GM21529 (cell line): ENCODE data around the gene TRERF1.
"Not testable (repeated sequence)": the region's sequence is repeated elsewhere in the genome, so short reads cannot be mapped to it uniquely, and the experiment has no call there.

ENCODE experiments used
- ATAC-seq: cut with Tn5 transposase; IDR thresholded peaks from one replicate; pipeline ENCODE4 v1.9.1; 2021; ENCODE audit not compliant: unreplicated experiment

Gene TRERF1

DNA sequence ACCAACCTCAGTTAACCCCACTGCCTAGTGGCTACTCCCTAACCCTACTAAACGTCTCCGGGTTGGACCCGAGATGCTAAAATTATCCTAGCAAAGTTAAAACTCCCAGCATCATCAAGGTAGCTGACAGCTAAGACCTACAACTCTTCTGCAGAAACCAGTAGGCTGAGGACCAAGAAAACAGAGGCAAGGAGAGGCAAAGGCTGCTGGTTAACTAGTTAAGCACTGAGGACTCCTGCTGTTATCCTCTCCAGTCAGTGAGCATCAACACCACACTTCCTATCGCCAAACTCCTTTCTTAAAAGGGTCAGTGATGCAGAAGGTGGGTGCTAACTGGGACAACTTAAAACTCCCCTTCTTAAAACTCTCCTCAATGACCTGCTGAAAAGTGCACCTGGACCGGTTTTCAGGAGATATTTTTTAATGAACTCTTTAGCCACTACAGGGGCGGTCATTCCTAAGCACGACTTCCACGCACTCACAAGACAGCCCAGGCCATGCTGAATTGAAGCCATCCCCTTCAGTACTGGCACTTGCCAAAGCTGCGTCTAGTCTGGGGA lies 1.7 kb downstream of the TRERF1 start:
- no peak for ATAC-seq

DNA sequence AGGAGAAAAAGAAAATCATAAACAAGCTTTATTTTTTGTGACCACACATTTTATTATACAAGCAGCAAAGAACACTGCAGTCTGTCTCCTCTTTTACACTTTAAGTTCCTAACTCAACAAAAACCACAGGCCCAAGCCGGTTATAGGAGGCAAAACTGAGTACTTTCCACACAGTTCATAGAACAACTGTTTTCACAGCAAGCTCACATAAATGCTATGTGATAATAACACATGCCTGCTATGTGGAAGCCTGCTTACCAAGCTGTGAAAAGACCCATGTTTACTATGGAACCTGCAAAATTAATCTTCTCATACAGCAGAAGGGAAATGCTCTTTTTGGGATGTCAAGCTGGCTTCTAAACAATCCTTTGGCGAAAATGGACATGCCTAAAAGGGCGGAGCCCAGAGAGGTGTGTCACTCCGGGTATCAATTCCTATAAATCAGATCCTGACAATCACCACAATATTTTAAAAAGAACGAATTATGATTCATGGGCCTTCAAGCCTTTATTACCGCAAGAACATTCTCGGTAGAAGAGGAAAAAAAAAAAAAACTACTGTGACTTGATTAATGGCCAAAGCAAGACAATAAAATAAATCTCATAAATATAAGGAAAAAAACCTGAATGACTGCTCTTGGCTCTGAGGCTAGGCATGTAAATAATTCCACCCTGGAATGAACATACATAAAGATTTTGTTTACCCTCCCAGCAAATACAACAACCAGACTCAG lies 2.6 kb downstream of the TRERF1 start:
- no peak for ATAC-seq

DNA sequence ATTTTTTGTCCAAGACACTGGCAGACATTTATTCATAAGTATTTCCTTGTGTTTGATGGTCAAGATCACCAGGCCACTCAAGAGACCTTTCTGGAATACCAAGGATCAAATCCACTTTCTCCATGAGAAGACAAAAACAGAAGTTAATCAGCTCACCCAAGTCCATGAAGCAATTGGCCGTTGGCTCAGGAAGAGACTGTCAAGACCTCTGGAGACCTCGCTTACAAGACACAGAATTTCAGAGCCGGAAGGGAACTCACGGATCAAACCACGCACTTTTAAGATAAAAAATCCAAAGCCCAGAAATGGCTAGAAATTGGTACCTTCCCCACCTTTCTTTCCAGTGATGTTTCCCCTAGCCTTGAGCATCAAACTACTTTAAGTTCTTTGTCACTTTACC lies 3.3 kb downstream of the TRERF1 start:
- ATAC-seq: no peak

DNA sequence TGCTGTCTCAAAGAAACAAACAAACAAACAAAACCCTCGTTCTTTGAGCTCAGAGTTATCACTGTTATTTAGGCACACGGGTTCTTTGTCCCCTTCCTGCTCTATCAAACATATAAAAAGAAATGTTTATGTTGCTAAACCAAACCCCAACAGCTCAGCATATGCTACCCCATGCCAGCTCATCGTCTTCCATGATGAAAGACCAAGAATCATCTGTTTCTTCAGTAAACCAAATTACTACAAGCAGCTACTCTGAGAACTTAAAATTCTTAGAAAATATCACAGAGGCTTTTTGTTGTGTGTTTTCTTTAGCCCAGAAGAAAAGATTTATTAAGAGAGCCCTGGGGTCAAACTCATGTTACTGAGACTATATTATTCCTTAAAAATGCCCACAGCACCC lies 4.7 kb downstream of the TRERF1 start:
- ATAC-seq: no peak

DNA sequence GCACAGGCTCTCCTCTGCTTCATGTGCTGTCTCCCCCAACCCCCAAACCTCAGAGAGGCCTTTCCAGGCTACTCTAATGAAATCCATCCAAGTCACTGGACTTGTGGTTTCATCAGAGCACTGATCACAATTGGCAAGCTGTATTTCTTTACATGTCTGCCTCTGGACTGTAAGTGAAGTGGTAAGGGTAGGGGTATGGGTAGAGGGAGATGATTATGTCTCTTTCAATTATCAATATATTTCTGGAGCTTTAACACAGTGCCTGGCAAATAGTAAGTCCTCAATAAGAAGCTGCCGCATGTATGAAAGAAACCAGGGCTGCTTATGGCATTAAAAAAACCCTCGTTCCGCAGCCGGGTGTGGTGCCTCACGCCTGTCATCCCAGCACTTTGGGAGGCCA lies 5.4 kb downstream of the TRERF1 start:
- no peak for ATAC-seq

DNA sequence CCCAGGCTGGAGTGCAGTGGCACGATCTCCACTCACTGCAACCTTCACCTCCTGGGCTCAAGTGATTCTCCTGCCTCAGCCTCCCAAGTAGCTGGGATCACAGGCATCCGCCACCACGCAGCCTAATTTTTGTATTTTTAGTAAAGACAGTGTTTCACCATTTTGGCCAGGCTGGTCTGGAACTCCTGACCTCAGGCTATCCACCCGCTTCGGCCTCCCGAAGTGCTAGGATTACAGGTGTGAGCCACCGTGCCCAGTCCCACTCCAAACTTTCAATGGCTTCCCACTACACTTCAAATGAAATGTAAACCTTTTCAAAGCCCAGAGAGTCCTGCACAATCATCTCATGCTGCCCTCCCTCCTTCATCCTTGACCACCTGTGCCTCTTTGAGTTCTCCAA lies 5.8 kb downstream of the TRERF1 start:
- not testable (repeated sequence) for ATAC-seq

DNA sequence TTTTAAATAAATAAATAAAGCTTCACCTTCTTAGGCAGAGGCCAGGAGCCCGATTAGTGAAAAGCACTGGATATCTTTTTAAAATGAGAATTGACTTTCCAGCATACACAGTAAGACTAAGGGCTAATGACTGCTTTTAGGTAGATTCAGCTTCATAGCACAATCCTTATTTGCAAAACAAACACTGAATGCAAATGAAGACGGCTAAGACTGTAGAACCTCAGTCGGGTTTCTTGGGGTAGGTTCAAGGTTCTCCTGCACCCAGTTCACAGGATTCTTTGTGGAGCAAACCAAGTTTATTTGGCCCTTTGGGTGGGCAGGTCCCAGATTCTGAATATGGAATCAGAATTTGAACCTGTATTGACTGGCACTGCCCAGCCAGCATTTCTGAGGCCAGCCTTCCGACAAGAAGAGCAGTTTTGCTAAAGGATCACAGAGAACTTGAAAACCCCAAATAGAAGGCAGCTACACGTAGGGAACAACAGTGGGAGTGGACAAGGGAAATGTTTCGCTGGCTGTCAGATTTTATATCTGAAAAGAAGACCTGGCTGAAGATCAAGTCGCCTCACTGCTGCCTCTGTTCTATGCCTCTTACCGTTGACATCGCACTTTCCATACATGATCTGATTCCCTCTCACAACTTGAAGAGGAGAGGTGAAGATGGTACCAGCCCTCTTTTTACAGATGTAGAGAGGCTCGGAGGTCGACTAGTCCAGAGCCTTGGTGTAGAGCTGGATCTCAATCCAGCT lies 8.2 kb downstream of the TRERF1 start:
- no peak for ATAC-seq

DNA sequence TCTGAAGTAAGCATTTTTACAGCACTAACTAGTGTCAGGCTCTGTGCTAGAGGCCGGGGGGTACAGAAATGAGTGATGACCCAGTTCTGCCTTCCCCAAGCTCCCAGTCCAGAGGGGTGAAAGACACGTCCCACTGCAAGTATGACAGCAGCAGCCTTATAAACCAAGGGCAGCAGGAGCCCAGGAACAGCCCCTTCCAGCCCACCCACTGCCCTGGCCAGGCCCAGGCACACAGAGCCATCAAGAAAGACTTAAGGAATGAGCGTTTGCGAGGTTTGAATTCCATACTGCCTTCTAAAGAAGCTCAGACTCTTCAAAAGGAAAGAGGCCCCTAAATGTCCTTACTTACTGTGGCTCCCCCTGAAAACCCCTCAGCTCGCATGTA lies 10.0 kb downstream of the TRERF1 start:
- ATAC-seq: no peak

DNA sequence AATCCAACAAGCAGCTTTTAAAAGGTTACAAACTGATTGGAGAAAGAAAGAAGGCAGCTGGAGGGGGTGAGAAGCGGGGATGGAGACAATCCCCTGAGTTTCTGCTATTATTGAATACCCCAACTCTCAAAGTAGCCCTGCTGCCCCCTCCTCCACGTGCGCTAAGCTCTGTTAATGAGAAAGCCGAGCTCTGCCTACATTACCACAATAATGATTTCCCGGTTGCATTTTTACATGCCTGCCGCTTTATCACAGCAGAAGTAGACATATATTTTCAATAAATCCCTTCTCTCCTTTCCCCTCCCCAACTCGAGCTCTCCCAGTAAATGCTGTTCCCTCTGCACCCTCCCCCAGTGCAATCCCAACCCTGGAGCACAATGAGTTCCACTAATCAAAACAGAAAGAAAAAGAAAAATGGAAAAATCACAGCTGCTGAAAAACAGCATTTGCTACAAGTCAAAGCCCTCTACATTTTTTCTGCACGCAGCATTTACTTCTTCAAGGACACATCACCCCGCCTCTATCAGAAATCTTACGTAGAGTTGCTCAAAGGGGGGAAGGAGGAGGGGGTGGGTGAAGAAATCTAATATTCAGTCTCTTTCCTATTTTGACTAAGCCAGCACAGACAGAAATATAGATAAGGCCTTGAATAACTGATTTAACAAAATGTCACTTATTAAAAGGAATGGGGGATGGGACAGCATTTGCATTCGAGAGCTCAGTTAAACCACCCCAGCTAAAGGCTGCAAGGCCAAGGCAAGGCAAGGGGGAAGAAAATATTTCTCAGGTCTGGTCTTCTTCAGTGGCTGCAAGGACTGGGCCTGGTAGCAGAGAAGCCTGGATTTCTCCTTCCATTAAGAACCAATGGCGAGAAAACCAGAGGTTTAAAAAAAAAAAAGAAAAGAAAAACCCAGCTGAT lies 10.7 kb downstream of the TRERF1 start:
- no peak for ATAC-seq

DNA sequence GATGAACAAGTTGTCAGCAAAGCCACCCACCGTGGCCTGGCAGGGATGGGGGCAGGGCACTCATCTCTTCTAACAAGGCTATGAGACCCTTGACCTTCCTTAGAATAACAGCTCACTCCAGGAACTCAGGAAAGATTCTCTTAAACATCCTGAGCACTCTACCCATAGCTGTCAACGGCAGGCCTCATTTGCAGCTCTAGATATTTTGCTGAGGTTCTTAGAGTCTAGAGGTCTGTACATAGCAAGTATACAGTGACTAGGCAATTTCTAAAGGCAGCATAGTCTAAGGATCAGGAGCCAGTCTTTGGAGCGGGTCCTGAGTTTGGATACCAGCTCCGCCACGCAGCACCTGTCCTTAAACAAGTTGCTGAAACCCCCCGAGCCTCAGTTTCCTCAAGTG lies 11.7 kb downstream of the TRERF1 start:
- no peak for ATAC-seq

DNA sequence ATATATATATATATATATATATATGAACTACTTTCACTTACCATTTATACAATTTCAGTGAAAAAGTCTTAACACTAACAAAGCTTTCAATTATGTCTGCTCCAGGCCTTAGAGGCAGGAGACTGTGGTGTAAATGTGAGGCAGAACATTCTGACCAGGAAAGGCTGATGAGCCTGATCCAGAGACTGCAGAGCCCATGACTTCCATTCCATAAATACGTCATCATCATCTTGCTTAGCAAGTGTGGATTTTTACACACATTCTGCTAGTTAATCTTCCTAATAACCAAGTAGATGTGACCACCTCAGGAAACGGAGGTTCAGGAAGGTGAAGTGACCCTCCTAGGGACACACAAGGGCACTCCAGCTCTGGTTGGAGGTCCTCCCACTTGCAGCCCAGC lies 14.9 kb downstream of the TRERF1 start:
- ATAC-seq: no peak

DNA sequence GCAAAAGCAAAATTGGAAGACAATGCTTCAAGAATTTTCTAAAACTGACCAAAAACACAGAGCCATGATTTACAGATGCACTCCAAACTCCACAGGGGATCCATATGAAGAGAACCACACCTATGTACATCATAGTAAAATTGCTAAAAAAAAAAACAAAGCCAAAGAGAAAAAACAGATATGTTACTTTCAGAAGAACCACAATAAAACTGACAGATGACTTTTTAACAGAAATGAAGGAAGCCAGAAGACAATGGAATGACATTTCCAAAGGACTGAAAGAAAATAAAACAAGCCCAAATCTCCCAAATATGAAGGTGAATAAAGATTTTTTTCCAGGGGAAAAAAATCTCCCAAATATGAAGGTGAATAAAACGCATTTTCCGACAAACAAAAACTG lies 17.5 kb downstream of the TRERF1 start:
- no peak for ATAC-seq

DNA sequence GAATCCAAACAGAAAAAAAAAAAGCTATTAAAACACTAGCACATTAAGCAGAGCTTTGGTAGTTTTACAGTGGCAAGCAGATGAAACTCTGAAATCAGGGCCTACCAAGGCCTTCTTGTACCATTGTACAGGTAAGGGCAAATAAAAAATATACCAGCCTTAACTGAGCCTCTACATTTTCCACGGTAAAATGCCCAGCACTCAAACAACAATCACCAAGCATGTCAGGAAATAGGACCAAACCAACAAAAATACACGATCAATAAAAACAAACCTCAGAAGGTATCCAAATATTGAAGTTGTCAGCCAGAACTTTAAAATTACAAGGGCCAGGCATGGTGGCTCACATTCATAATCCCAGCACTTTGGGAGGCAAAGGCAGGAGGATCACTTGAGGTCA lies 18.3 kb downstream of the TRERF1 start:
- no peak for ATAC-seq

DNA sequence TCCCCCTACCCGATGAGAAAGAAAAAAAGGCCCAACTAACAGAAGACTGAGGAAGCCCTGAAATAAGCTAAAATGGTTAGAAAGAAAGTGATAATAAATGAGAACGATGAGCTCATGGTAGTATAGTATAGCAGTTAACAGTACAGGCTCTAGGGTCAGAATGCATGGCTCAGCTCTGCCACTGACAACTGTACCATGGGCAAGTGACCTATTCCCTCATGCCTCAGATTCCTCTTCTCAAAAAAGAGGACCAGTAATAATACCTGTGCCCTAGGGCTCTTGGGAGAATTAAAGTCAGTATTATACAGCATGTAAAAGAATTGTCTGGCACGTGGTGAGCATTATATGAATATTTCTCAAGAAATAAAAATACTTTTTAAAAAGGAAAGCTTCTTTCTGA lies 19.8 kb downstream of the TRERF1 start:
- ATAC-seq: no peak

DNA sequence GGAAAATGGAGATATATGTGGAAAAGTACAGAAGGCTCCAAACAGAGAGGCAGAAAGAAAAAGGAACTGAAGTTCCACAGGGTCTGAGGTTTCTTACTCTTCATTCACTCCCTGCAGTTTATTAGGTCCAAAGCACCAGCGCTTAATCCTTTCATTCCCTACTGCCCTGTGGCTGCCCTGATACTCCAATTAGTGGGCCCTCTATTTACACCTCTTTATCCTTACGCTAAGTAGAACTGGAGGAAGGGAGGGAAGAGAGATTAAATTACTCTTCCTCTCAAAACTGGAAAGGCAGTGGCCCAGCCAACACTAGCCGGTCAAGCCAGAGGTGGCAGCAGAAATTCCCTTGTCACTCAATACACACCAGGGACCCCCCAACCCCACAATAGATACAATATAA lies 20.4 kb downstream of the TRERF1 start:
- ATAC-seq: no peak

DNA sequence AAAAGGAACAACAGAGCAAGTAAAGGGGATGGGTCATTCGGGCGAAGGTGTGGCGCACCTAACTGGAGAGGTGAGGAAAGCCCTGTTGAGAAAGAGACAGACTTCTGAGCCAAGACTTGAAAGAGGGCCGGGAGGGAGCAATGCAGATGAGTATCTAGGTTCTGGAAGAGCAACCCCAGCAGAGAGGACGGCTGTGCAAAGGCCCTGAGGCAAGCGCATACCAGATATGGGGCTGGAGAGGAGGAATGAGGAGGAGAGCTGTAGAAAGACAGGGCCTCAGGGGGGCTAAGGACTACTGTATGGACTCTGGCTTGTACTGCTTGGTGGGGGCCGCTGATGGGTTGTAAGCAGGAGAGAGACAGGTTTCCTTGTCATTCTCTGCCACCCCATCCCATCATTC lies 21.9 kb downstream of the TRERF1 start:
- ATAC-seq: no peak

DNA sequence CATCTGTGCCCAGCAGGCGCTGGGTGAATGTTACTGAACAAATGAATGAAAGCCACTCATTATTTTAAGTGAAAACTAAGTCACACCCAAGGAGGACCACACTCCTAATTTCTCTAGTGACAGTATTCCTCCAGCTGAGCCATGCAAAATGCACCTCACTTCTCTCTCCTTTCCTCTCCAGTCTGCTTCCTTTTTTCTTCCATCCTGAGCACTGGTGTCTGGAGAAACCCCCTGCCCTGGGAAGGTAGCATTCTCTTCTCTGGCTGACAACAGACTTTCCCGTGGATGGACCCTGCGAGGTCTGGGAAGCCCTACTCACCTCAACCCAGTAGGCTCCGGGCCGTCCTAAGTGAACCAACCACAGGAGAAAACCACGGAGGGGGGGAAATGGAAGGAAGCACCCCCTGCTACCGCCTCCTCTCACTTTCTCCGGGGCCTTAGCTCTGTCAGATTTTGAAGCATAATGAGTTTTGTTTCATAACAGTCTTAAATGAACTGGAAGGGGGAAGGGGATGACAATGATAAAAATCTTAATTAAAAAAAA lies 22.6 kb downstream of the TRERF1 start:
- no peak for ATAC-seq

DNA sequence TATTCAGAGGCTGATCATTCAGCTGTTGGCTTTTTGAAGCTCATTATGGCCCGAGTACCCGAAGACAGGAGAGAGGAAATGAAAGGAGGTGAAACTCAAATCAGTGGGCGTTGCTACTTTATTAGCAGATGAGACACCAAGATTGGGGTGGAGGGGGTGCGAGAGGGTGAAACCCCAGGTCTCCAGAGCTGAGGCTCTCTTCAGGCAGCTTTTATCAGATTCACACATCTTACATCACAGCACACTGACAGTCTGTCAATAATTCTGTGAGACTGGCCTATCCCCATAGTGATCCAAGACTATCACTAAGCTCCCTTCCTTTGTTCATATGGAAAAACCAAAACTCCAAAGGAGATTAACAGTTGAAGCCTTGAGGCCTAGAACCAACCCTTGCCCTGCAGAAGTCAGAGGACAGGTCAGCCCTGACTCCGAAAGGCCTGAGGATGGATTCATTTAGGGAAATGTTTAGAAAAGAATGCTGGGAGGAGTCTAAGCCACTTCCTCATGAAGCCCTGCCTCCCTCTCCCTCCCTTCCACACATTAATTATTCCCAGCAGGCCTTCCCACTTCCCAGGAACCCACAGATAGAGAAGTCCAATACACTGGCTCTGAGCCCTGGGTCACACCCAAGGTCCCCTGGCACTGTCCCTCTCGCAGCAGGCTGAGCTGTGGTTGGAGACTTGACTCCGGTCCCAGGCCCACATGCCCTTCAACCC lies 23.2 kb downstream of the TRERF1 start:
- ATAC-seq: no peak

DNA sequence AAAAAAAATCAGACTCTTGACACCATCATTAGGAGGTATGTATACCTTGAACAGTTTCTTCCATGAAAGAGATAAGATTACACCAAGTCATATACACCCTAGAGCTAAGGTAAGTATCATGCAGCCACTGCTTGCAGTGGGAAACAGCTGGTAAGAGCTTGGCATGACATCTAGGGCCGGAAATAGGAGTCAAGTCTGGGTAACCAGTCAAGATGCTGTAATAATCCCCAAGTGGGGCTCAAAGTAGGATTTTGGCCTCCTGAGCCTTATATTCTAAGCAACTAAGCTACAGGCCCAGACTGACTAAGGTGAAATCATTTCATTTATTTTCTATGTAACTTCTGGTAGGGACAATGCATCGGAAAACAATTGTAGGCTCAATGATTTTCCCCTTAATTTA lies 23.9 kb downstream of the TRERF1 start:
- no peak for ATAC-seq

DNA sequence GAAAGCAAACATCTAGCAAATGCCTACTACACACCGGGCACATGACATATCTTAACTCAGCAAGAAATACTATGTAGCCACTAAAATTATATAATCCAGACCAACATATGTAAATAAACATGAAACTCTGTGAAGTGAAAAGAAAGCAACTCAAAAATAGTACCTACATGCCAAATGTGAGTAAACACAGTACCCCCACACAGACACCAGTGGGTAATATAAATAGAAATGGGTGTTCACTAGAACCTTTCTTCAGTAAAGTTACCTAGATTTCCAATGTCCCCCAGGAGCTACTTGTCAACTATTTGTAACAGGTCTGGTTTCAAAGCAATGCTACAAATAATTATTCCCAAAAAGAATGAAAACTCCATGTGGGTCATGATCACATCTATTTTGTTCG lies 25.5 kb downstream of the TRERF1 start:
- ATAC-seq: no peak
